HL-60 (cell line): ENCODE data around the gene TLCD3A.

Experiments
- DNase-seq, 2 experiments: peaks; one replicate each; pipeline ENCODE4 v3.0.0-alpha.2; 2010 to 2020; ENCODE audit warnings: low read depth in 1 of 2, low spot score in 1 of 2
- H3K27ac ChIP-seq: fragments of 250-450 bp; sonication (Bioruptor Pico); replicated peaks from 2 replicates; pipeline ENCODE4 v1.5.1; 2020; ENCODE audit warnings: mild to moderate bottlenecking, moderate library complexity
- H3K27me3 ChIP-seq: fragments of 250-450 bp; sonication (Bioruptor Pico); 2 replicates; pipeline ENCODE4 v1.5.1; 2021; ENCODE audit warnings: mild to moderate bottlenecking, moderate library complexity; ENCODE audit not compliant: insufficient read depth, poor library complexity, severe bottlenecking
- H3K4me3 ChIP-seq: replicated peaks from 2 replicates; pipeline ENCODE4 v1.5.1; 2011; ENCODE audit warnings: mild to moderate bottlenecking, control low read depth, low read length; ENCODE audit not compliant: insufficient read depth
- GABPA ChIP-seq: IDR thresholded peaks from 2 replicates; pipeline ENCODE4 v1.6.1; 2012; ENCODE audit warnings: low read depth
- POLR2AphosphoS5 ChIP-seq: IDR thresholded peaks from 2 replicates; pipeline ENCODE4 v1.6.1; 2012; ENCODE audit warnings: low read depth
- REST ChIP-seq: IDR thresholded peaks from 2 replicates; pipeline ENCODE4 v1.6.1; 2012; ENCODE audit warnings: low read depth; ENCODE audit not compliant: insufficient replicate concordance
- SPI1 ChIP-seq: IDR thresholded peaks from 2 replicates; pipeline ENCODE4 v1.6.1; 2012; ENCODE audit warnings: low read depth, mild to moderate bottlenecking, borderline replicate concordance
- TF ChIP-seq, protein P1 (sequence below): IDR thresholded peaks from one replicate; pipeline ENCODE4 v1.5.1; 2011; ENCODE audit warnings: low read length, control low read depth, inconsistent platforms; ENCODE audit not compliant: insufficient read depth

TLCD3A gene

GRCh38 chr17:750431-751037, 18.1 kb downstream of the TLCD3A start:
- no peaks in the 10 kb centered on the region for H3K27me3 ChIP-seq
- no peak for DNase-seq
- no peak for TF ChIP-seq REST
- no peak for TF ChIP-seq GABPA
- TF ChIP-seq SPI1, result no peak
- TF ChIP-seq, protein P1, sequence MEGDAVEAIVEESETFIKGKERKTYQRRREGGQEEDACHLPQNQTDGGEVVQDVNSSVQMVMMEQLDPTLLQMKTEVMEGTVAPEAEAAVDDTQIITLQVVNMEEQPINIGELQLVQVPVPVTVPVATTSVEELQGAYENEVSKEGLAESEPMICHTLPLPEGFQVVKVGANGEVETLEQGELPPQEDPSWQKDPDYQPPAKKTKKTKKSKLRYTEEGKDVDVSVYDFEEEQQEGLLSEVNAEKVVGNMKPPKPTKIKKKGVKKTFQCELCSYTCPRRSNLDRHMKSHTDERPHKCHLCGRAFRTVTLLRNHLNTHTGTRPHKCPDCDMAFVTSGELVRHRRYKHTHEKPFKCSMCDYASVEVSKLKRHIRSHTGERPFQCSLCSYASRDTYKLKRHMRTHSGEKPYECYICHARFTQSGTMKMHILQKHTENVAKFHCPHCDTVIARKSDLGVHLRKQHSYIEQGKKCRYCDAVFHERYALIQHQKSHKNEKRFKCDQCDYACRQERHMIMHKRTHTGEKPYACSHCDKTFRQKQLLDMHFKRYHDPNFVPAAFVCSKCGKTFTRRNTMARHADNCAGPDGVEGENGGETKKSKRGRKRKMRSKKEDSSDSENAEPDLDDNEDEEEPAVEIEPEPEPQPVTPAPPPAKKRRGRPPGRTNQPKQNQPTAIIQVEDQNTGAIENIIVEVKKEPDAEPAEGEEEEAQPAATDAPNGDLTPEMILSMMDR, result no peak
- no peak for TF ChIP-seq POLR2AphosphoS5
- peak overlapping the region; percentile 57 for H3K4me3 ChIP-seq
- H3K27ac ChIP-seq, result no peak overlapping the region; the same call in 1 of the 2 replicates

- peak in 1 of 2 experiments; percentile 63 for DNase-seq
- peak; percentile 2; the same call in 1 of the 2 replicates for TF ChIP-seq POLR2AphosphoS5
- TF ChIP-seq GABPA, result no peak
These were observed 19.0 kb downstream of the TLCD3A start for GRCh38 chr17:751269-752001.

DNA sequence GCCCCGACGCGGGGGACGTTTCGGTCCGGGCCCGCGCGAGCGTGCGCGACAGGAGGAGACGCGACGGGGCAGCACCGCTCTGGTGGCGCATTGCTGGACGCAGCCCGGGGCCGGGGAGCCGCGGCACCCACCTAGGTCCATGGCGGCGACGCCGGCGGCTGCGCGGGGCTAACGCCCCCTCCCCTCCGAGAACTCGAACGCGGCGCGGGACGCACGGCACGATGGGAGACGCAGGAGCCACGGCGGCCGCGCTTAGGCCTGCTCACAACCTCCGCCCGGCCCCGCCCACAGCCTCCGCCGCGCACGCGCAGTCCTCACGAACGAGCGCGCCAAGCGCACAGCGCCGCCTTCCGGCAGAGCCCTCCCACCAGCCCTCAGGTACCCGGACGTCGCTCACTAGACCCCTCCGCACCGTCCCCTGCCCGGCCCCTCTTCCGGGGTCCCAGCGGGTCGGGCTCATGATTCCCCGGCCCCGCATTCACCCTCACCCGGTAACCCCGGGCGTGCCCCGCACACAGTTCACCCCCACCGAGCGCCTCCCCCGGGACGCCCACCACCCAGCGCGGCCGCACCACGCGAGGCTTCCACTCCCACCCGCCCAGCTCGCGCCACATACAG, 19.7 kb downstream of the TLCD3A start, which contains the start of gene GEMIN4:
Gene GEMIN4, minus strand, starts transcription at position 263 of the 618 bp plus-strand sequence. Its CDS starts 122 bp downstream, at position 141.
- TF ChIP-seq SPI1 (no peak), POLR2AphosphoS5 (peak; percentile 67; the same call in 1 of the 2 replicates), GABPA (no peak), REST (no peak)
- TF ChIP-seq, protein P1, result peak; percentile 58
- peak; percentile 71 to 80 for DNase-seq
- Histone ChIP-seq H3K27ac (peak within 1 kb of the TSS; percentile 84), H3K4me3 (peak within 1 kb of the TSS; percentile 57), H3K27me3 (no peaks in the 10 kb centered on the region)

More at GRCh38 chr17:751269-752001, 19.0 kb downstream of the TLCD3A start:
- peak overlapping the region; percentile 84 for H3K27ac ChIP-seq
- peak overlapping the region; percentile 57 for H3K4me3 ChIP-seq
- no peaks in the 10 kb centered on the region for H3K27me3 ChIP-seq

GRCh38 chr17:752620-753219, 20.3 kb downstream of the TLCD3A start:
- DNase-seq, result no peak
- Histone ChIP-seq H3K4me3 (peak overlapping the region; percentile 57), H3K27me3 (no peaks in the 10 kb centered on the region), H3K27ac (peak overlapping the region; percentile 84)
- TF ChIP-seq GABPA (no peak), REST (no peak), SPI1 (no peak), POLR2AphosphoS5 (no peak)
- TF ChIP-seq, protein P1, result no peak
